HepG2 (cell line): ENCODE results near the gene COL9A3.

Experiments
- CHD2 ChIP-seq: IDR thresholded peaks from 2 replicates; pipeline ENCODE4 v1.6.1; 2011; ENCODE audit warnings: low read depth, low read length, improper control_type of control experiment
- CTCF ChIP-seq: sonication (generic); formaldehyde crosslinking; IDR thresholded peaks from 2 replicates; pipeline ENCODE4 v1.5.0; 2020; ENCODE audit warnings: mild to moderate bottlenecking, missing genetic modification reagents, moderate library complexity
- EZH2 ChIP-seq: conservative IDR thresholded peaks from 2 replicates; pipeline ENCODE4 v1.6.1; 2012; ENCODE audit warnings: mild to moderate bottlenecking, low read depth, low read length, moderate library complexity
- FOSL2 ChIP-seq: sonication (generic); formaldehyde crosslinking; IDR thresholded peaks from 2 replicates; pipeline ENCODE4 v1.4.0; 2020; ENCODE audit warnings: missing genetic modification reagents
- JARID2 ChIP-seq: sonication (generic); formaldehyde crosslinking; IDR thresholded peaks from 2 replicates; pipeline ENCODE4 v1.8.1; 2023; ENCODE audit warnings: missing genetic modification reagents, inconsistent platforms; ENCODE audit not compliant: insufficient replicate concordance
- MAX ChIP-seq: IDR thresholded peaks from 2 replicates; pipeline ENCODE4 v1.6.1; 2012; ENCODE audit warnings: inconsistent platforms
- POGZ ChIP-seq: sonication (generic); formaldehyde crosslinking; IDR thresholded peaks from 2 replicates; pipeline ENCODE4 v1.4.0; 2020; ENCODE audit warnings: mild to moderate bottlenecking, missing genetic modification reagents
- SALL1 ChIP-seq: sonication (generic); formaldehyde crosslinking; IDR thresholded peaks from 2 replicates; pipeline ENCODE4 v1.8.0; 2022; ENCODE audit warnings: mild to moderate bottlenecking, missing genetic modification reagents
- TCF7 ChIP-seq: sonication (generic); IDR thresholded peaks from 2 replicates; pipeline ENCODE4 v1.6.1; 2016; ENCODE audit warnings: antibody characterized with exemption, low read depth
- XBP1 ChIP-seq: sonication (generic); formaldehyde crosslinking; IDR thresholded peaks from 2 replicates; pipeline ENCODE4 v1.5.0; 2020; ENCODE audit warnings: missing genetic modification reagents
- ZNF530 ChIP-seq: sonication (generic); formaldehyde crosslinking; IDR thresholded peaks from 2 replicates; pipeline ENCODE4 v1.5.0; 2020; ENCODE audit warnings: low read depth, mild to moderate bottlenecking, missing genetic modification reagents

- TF ChIP-seq EZH2 = no peak
- no peak for TF ChIP-seq JARID2 (CRISPR knock-in tag)
- TF ChIP-seq CHD2 = no peak
- no peak for TF ChIP-seq SALL1
- TF ChIP-seq XBP1 = no peak
- no peak for TF ChIP-seq POGZ (CRISPR knock-in tag)
- no peak for TF ChIP-seq ZNF530 (CRISPR knock-in tag)
- TF ChIP-seq CTCF (CRISPR knock-in tag) = no peak
- TF ChIP-seq TCF7 = no peak
- TF ChIP-seq MAX = no peak
- TF ChIP-seq FOSL2 (CRISPR knock-in tag) = no peak
Measured at GRCh38 chr20:62811720-62812119, 5.1 kb upstream of the COL9A3 start.
